Heart left ventricle (tissue), 16 donors: ENCODE results near the gene OTOF. TPM values are rescaled to one million over a fixed set of nuclear protein-coding genes. Genes with fewer than 3 reads are reported as not detected.
A peak's percentile ranks its signal among the peaks of the same experiment; 100 is the strongest.

ENCODE experiments used
- ATAC-seq, 4 donors: fragments of 200-7000 bp; cut with Tn5 transposase; one replicate each; pipeline ENCODE4 v1.9.1; 2020 to 2022; ENCODE audit warnings: moderate library complexity in 4 of 4, mild to moderate bottlenecking in 3 of 4, moderate number of reproducible peaks in 1 of 4
- DNase-seq, 5 donors: peaks; one replicate each; pipeline ENCODE4 v3.0.0-alpha.2; 2020
- H3K27ac ChIP-seq, 12 donors: fragments of 200-600 bp; sonication (generic) in 4 of 12; one replicate each; pipeline versions ENCODE4 v1.5.0 to v1.8.0; 2016 to 2022; ENCODE audit warnings: mild to moderate bottlenecking in 2 of 12
- H3K27me3 ChIP-seq, 9 donors: fragments of 200-600 bp; sonication (generic) in 2 of 9; one replicate each; pipeline versions ENCODE4 v1.5.1 to v1.8.0; 2016 to 2022; ENCODE audit warnings: mild to moderate bottlenecking in 3 of 9
- H3K36me3 ChIP-seq, 9 donors: fragments of 200-600 bp; sonication (generic) in 2 of 9; one replicate each; pipeline versions ENCODE4 v1.5.0 to v1.8.0; 2018 to 2022; ENCODE audit warnings: mild to moderate bottlenecking in 2 of 9
- H3K4me1 ChIP-seq, 12 donors: fragments of 200-600 bp; sonication (generic) in 4 of 12; one replicate each; pipeline versions ENCODE4 v1.5.0 to v1.8.0; 2016 to 2022; ENCODE audit warnings: mild to moderate bottlenecking in 3 of 12
- H3K4me3 ChIP-seq, 12 donors: fragments of 200-600 bp; sonication (generic) in 4 of 12; one replicate each; pipeline versions ENCODE4 v1.5.0 to v1.8.0; 2017 to 2022; ENCODE audit warnings: mild to moderate bottlenecking in 9 of 12, moderate library complexity in 4 of 12
- H3K9me3 ChIP-seq, 12 donors: fragments of 200-600 bp; sonication (generic) in 4 of 12; one replicate each; pipeline versions ENCODE4 v1.5.0 to v1.8.0; 2016 to 2022; ENCODE audit warnings: mild to moderate bottlenecking in 1 of 12
- POLR2A ChIP-seq, 2 donors: fragments of 450-650 bp; IDR thresholded peaks; one replicate each; pipeline ENCODE4 v1.6.1; 2017; ENCODE audit warnings: antibody characterized with exemption in 2 of 2, mild to moderate bottlenecking in 2 of 2, moderate library complexity in 2 of 2
- WGBS, 4 donors: extraction: QIAGEN DNeasy Blood & Tissue Kit in 2 of 4; methylation state at CpG; one replicate each; pipeline versions ENCODE4 v1.1.5 to v1.1.7; 2013 to 2018; 5-methylcytosine and 5-hydroxymethylcytosine counted together
- intact Hi-C, 10 donors: fragments of 100-400 bp; cut with DNase I; formaldehyde crosslinking; loops; one replicate each; pipeline versions ENCODE4 v1.11.1 to v1.14.2; 2022
- polyA plus RNA-seq, 2 donors: library from polyadenylated mRNA; stranded (reverse); fragments of 200-250 nt; gene quantifications; one replicate each; pipeline ENCODE4 v1.2.3, GENCODE V29; 2013
- total RNA-seq, 9 donors: library from RNA; depleted of rRNA in 2 of 9; stranded (reverse); fragments of >200 nt in 2 of 9; fragmentation: NEBNext Ultra II Directional in 3 of 9; extraction: Animal tissue kit (Norgen Biotek cat#: 25700) in 3 of 9; gene quantifications; one replicate each; pipeline versions ENCODE4 v1.1.0 to v1.2.4, GENCODE V29; 2016 to 2023
- TF ChIP-seq, protein P1 (sequence below), 12 donors: fragments of 200-600 bp; sonication (generic) in 4 of 12; IDR thresholded peaks; one replicate each; pipeline versions ENCODE4 v1.5.0 to v1.8.0; 2018 to 2022; ENCODE audit warnings: antibody characterized with exemption in 12 of 12, mild to moderate bottlenecking in 5 of 12
- donor health status: ischemic (EF 13 %, LVEDD 7.1; RV severe dilation, severe dysfunction).
- donor health status: healthy with polysubstance abuse.
- donor health status: DM: no; HTN: yes; CAD: no.
- donor health status: DM: no; HTN: no; CAD: no.
- donor health status: ischemic (EF 25% LVEDD 6.9; RV normal size, moderate dysfunction).
- donor health status: ischemic (EF 25% LVEDD 5.7; RV mildly dilated, moderate dysfunction).
- donor health status: healthy.
- donor health status: DM: yes; HTN: yes; CAD: no.
- donor health status: ischemic (EF 35%, LVEDD 5.7; RV mildly dilated, moderate dysfunction).
- donor health status: nonischemic (EF 11% LVEDD 7.7; RV severe dilation, severe dysfunction).
- donor health status: DM: yes; HTN: yes; CAD: no.
- donor health status: PGD.
- donor health status: ischemic (EF 29% LVEDD 5.4; RV normal size, mild dysfunction).
- donor health status: nonischemic (EF 23%, LVEDD 6.1; RV moderate dilation, normal function).

The OTOF gene
- total and polyA plus RNA-seq, 11 donors = 0.03 to 0.14 (median 0.04) TPM; not detected in 8

DNA sequence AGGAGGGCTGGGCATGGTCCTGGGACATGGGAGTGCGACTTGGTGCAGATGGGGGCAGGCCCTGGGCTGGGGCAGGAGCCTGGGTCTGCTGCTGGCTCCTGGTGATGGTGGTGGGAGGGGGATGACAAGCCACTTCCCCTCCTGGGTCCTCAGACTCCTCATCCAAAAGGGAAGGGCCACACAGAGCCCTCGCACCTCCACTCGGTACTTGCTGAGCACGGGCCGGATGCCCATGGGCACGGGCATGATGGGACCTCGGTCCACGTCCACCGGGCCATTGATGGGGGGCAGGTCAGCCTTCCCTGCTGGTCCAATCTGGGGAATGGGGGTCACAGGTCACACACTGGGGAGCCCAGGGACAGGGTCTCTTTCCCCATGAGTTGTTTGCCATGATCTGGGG is 4.1 kb downstream of the OTOF start:
- peak in 2 of 5 donors; percentile 30 to 38 for DNase-seq
- H3K36me3 ChIP-seq = no peaks in the 10 kb centered on the region
- intact Hi-C loops = no loop called here
- no peak overlapping the region for H3K27ac ChIP-seq
- no peaks in the 10 kb centered on the region for H3K27me3 ChIP-seq
- WGBS, 4 donors = 95 to 99% (median 96%) methylated on average over 7 to 9 of the region's 9 CpGs
- peaks cover 0 to 10% (median 6%) of the 10 kb centered on the region in 12 donors for H3K4me1 ChIP-seq
- TF ChIP-seq POLR2A (IDR thresholded peaks at IDR 0.05) = no peak
- TF ChIP-seq, protein P1, sequence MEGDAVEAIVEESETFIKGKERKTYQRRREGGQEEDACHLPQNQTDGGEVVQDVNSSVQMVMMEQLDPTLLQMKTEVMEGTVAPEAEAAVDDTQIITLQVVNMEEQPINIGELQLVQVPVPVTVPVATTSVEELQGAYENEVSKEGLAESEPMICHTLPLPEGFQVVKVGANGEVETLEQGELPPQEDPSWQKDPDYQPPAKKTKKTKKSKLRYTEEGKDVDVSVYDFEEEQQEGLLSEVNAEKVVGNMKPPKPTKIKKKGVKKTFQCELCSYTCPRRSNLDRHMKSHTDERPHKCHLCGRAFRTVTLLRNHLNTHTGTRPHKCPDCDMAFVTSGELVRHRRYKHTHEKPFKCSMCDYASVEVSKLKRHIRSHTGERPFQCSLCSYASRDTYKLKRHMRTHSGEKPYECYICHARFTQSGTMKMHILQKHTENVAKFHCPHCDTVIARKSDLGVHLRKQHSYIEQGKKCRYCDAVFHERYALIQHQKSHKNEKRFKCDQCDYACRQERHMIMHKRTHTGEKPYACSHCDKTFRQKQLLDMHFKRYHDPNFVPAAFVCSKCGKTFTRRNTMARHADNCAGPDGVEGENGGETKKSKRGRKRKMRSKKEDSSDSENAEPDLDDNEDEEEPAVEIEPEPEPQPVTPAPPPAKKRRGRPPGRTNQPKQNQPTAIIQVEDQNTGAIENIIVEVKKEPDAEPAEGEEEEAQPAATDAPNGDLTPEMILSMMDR (IDR thresholded peaks at IDR 0.05) = no peak
- no peak for ATAC-seq
- H3K9me3 ChIP-seq = peaks cover 0 to 13% (median 8%) of the 10 kb centered on the region in 12 donors
- no peak overlapping the region for H3K4me3 ChIP-seq

DNA sequence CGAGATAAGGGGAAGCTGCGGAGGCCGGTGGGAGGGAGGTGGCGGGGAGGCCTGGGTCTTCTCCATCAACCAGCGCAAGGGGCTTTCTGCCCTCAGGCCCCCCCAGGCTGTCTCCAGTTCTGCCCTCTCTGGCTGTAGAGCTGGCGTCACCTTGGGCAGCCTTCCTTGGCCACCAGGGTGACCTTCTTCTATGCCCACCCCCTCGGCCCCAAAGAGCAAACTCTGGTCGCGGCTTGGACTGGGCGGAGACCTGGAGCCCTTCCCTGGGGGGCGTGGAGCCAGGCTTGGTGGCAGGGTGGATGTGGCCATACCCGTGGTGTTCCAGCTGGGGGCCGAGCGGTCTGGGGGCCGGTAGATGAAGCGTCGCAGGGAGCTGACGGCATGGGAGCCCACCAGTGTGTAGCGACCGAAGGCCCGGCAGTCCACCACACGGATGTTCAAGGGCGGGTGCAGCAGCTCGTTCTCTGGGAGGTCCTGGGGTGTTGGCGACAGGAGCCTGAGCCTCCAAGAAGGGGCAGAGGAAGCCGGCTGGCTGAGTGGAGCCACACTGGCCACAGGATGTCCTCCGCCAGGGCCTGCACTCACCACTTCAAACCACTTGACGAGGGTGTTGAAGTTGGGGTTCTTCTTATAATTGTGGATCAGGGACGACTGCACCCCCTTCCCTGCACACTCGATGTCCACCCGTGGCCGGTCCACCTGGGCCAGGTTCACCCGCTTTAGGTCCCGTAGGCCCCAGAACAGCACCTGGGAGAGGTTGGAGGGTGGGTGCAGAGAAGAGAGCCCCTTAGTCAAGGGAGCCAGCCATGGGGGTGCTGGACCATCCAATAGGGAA is 4.9 kb downstream of the OTOF start:
- DNase-seq (peak in 2 of 5 donors; percentile 18 to 51), ATAC-seq (no peak)
- peaks cover 0 to 14% (median 9%) of the 10 kb centered on the region in 12 donors for H3K9me3 ChIP-seq
- H3K27me3 ChIP-seq = no peaks in the 10 kb centered on the region
- H3K4me1 ChIP-seq = peaks cover 0 to 7% (median 2%) of the 10 kb centered on the region in 12 donors
- intact Hi-C loops = no loop called here
- no peak overlapping the region for H3K4me3 ChIP-seq
- 88 to 91% (median 89%) methylated on average over 30 to 34 of the region's 34 CpGs for WGBS, 4 donors
- no peak overlapping the region for H3K27ac ChIP-seq
- TF ChIP-seq, protein P1 (IDR thresholded peaks at IDR 0.05) = no peak
- no peak for TF ChIP-seq POLR2A (IDR thresholded peaks at IDR 0.05)
- no peaks in the 10 kb centered on the region for H3K36me3 ChIP-seq

DNA sequence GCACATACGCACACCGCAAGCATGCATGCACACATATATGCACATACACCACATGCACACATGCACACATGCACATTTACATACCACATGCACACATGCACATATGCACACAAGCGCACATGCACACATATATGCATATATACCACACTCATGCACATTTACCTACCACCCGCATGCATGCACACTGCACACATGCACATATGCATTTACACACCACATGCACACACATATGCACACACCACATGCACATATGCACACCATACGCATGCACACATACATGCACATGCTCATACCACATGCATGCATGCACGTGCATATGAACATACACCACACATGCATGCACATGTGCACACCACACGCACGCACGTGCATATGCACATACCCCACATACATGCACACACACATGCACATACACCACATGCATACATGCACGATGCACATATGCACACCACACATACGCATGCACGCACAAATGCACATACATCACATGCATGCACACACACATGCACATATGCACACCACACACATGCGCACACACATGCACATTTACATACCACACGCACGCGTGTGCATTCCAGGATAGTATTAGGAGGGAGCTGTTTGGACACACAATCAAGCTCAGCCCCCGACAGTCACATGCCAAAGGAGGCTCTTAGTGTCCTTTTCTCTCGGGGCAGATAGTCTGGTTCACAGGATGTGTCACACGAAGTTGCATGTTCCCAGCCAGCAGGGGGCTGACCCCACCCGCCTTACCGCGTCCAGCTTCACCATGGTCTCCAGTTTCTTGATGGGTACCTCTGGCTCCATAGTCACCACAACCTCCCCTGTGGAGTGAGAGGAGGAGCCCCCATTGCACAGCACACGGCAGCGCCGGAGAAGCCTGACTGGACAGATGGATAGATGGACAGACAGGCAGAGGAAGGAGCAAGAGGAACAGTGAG is 5.9 kb downstream of the OTOF start:
- 80 to 88% (median 83%) methylated on average over 25 of the region's 25 CpGs for WGBS, 4 donors
- TF ChIP-seq, protein P1 (IDR thresholded peaks at IDR 0.05) = no peak
- TF ChIP-seq POLR2A (IDR thresholded peaks at IDR 0.05) = no peak
- peak in 2 of 5 donors; percentile 9 to 55 for DNase-seq
- Histone ChIP-seq H3K4me1 (no peaks in the 10 kb centered on the region), H3K27me3 (no peaks in the 10 kb centered on the region), H3K36me3 (no peaks in the 10 kb centered on the region), H3K9me3 (peaks cover 0 to 14% (median 9%) of the 10 kb centered on the region in 12 donors), H3K4me3 (no peak overlapping the region), H3K27ac (no peak overlapping the region)
- ATAC-seq = no peak
- intact Hi-C loops = no loop called here

DNA sequence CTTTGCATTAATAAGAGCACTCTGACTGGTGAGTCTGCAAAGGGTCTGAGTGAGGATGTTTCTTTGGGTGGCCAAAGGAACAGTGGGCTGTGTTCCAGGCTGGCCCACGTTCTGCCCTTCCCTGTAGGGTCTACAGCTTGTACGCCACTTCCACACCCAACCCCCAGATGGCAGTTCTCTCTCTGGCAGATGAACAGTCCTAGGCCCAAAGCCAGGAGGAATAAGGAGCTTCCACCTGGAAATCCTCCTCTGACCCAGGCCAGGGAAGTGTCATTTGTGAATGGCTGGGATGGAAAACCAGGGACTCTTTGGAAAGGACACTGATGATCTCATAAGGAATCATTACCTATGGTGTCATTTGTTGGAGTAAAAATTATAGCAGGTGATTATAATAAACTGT is 6.6 kb downstream of the OTOF start:
- TF ChIP-seq POLR2A (IDR thresholded peaks at IDR 0.05) = no peak
- TF ChIP-seq, protein P1 (IDR thresholded peaks at IDR 0.05) = no peak
- no peaks in the 10 kb centered on the region for H3K4me1 ChIP-seq
- no peak overlapping the region for H3K27ac ChIP-seq
- no peaks in the 10 kb centered on the region for H3K36me3 ChIP-seq
- H3K4me3 ChIP-seq = no peak overlapping the region
- ATAC-seq (no peak), DNase-seq (peak in 1 of 5 donors; percentile 11)
- peaks cover 0 to 14% (median 9%) of the 10 kb centered on the region in 12 donors for H3K9me3 ChIP-seq
- WGBS, 4 donors = 14 to 58% (median 42%) methylated on average over 1 to 2 of the region's 2 CpGs
- no peaks in the 10 kb centered on the region for H3K27me3 ChIP-seq
- intact Hi-C loops = no loop called here
